Upper lobe of left lung (tissue), 4 donors: ENCODE data around the gene PHKB.

Source experiments
- CTCF ChIP-seq, 6 experiments: fragments of 450-650 bp in 4 of 6; fragments of 200-600 bp in 2 of 6; sonication (generic) in 2 of 6; IDR thresholded peaks; one replicate each; pipeline ENCODE4 v1.5.1; 2016 to 2019; ENCODE audit warnings: antibody characterized with exemption in 6 of 6
- EP300 ChIP-seq, 4 donors: sonication (generic); formaldehyde crosslinking; IDR thresholded peaks; one replicate each; pipeline ENCODE4 v1.5.1; 2017; ENCODE audit warnings: antibody characterized with exemption in 4 of 4, control low read depth in 2 of 4
- POLR2A ChIP-seq, 4 donors: fragments of 450-650 bp; IDR thresholded peaks; one replicate each; pipeline ENCODE4 v1.5.1; 2016 to 2017; ENCODE audit warnings: antibody characterized with exemption in 4 of 4, mild to moderate bottlenecking in 2 of 4
- POLR2AphosphoS5 ChIP-seq, 2 donors: sonication (generic); formaldehyde crosslinking; IDR thresholded peaks; one replicate each; pipeline ENCODE4 v1.5.1; 2017; ENCODE audit warnings: antibody characterized with exemption in 2 of 2

- TF ChIP-seq CTCF (IDR thresholded peaks at IDR 0.05): no peak
- TF ChIP-seq POLR2A (IDR thresholded peaks at IDR 0.05): no peak
- TF ChIP-seq EP300 (IDR thresholded peaks at IDR 0.05): no peak
- no peak for TF ChIP-seq POLR2AphosphoS5 (IDR thresholded peaks at IDR 0.05)
These were observed 2.8 kb upstream of the PHKB start for GRCh38 chr16:47458331-47458730.
